HG02588 (cell line): ENCODE measurements around the gene IQCE.
"Not testable (repeated sequence)": the region's sequence is repeated elsewhere in the genome, so short reads cannot be mapped to it uniquely, and the experiment has no call there.

Experiments
- ATAC-seq: cut with Tn5 transposase; IDR thresholded peaks from one replicate; pipeline ENCODE4 v1.9.1; 2021; ENCODE audit warnings: mild to moderate bottlenecking, moderate library complexity; ENCODE audit not compliant: unreplicated experiment

Gene IQCE

DNA sequence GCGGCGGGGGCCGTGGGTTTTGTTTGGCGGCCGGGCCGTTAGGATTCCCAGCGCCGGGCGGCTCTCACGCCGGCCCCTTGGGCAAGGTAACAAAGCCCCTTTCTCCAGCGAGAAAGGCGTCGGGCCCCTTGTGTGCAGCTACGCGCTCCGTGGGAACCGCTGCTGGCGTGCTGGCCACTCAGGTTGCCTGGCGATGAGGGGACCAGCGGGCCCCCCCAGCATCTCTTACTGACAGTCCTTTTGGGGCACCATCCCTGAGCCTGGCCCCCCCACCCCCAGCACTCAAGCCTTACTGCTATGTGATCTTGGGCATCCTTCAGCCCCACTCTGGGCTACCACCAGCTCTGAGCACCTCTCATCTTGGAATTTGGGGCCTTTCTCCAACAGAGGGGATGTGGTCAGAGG, 37.4 kb upstream of the IQCE start:
- ATAC-seq = no peak

DNA sequence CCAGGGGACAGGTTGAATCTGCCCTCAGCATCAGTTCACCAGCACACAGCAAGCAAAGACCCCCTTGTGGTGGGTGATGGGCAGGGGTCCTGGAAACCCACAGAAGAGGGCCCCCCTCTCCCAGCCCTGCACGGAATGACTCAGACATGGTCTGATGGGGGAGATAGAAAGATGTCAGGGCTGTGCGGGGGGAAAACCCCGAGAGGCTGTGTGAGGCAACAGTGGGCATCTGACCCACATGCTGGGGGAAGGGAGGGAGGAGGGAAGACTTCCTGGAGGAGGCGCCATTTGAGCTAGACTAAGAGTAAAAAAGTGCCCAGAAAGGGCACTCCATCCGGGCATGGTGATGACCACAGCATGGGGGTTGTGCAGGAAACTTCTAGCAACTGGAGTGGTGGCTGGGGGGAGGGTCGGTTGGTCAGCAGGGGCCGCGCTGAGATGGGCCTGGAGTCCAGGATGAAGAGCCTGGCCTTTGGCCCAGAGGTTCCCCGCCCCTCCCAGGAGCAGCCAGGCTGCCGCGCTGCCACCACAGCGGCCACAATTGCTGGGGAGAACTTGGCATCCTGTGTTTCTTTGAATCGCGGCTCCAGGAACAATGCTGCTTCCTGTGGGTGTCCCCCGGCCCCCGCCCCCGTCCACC, 36.7 kb upstream of the IQCE start:
- no peak for ATAC-seq

DNA sequence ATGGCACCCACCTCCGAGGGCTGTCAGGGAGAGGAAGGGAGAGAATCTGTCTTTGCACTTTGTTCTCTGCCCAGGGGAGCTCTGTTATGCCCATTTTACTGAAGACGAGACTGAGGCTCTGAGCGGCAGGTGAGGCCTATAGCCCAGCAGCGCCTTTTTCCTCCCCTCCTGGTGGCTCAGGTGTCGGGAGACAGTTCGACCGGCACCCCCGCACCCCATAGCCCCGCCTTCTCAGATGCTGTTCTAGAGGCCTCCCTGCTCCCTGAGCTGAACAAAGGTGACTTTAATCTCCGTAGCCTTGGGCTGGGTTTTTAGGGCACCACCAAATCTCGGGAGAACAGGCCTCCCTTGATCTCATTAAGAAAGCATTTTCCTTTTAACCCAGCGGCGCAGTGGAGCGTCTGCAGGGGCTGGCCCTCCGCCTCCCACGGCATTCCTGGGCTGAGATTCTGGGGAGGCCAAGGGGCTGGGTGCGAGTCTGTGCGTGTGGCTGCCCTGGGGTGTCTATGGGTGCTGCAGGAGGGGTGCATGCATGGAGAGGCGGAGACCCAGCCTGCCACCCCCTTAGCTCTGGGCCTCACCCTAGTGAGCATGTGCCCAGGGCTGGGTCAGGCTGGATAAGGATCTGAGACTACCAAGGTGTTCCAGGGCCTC, 35.9 kb upstream of the IQCE start:
- no peak for ATAC-seq

DNA sequence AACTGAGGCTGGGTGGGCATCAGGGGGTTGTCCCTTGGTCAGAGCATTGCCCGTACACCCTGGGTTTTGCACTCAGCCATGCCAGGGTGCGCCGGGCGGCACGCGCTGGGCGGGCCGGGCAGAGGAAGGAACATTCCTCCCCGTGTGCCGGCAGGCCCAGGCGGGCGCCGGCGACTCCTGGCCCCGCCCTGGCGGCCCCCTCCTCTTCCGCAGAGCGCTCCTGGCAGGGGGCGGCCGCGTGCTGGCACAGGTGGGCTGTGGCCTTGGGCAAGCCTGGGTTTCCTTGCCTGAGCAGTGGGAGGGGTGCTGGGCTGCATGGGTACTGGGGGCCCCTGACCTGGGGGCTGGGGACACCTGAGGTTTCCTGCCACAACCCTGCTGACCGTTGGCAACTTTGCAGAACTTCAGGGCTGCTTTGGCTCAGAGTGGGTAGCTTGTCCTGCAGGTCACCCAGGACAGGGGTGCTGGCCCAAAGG, 35.3 kb upstream of the IQCE start:
- ATAC-seq = no peak

DNA sequence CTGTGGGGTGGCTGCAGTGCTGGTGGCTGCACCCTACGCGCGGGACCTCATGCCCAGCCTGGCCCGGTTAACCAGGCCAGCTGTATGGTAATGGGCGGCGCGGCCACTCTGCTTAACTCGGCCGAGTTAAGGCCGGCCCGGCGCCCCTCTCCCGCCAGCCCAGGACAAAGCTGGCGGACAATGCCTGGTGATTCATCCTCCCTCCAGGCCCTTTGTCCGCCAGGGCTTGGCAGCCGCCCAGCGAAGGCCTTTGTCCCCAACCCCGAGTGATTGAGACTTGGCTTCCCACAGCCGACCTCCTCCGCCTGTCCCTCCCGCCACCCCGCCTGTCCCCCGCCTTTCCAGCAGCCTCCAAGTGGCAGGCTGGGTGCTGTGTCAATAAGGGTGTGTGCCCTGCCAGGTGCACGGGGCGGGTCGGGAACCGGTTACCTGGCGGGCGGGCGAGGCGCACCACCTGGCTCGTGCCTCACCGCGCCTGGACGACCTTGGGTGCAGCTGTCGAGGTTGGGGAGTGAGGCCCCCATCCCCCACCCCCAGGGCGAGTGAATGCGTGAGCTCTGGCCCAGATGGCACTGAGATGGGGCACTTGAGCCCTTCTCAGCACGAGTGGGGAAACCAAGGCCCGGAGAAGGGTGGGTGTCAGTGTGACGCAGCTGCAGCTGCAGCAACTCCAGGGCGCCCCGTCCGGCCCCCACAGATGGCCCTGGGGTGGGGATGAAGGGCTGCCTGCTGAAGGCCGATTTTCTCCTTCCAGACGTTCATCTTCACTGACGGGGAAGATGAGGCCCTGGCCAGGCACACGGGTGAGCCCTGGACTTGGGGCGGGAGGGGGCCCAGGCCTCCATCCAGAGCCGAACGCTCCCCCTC, 34.6 kb upstream of the IQCE start:
- ATAC-seq = no peak

DNA sequence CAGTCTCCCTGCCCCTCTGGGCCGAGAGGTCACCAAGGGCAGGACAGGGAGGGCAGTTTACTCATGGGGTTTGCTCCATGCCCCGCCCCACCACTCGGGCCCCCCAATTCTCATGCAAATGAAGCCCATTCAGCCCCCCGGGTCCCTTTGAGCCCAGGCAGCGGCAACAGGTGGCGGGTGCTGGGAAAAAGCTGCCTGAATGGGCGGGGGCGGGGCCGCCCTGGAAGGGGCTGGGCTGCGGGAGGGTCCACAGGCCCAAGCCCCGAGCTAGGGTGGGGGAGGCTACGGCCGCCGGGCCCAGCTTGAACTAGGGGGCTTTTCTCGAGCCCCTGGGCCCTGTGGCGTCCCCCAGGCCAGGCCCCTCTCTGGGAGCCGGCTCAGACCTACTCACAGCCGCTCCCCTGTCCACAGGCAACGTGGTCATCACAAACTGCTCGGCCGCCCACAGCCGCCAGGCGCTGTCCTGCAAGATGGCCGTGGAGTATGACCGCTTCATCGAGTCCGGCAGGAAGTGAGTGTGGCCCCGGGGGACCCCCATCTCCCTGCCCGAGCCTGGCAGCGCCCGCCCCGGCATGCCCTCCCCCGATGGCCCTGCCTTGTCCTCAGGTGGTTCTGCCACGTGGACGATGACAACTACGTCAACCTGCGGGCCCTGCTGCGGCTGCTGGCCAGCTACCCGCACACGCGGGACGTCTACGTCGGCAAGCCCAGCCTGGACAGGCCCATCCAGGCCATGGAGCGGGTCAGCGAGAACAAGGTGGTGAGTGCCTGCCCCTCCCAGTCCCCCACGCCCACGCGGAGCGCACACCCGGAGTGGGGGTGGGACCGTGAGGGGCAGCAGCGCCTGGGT, 33.7 kb upstream of the IQCE start:
- ATAC-seq = no peak

DNA sequence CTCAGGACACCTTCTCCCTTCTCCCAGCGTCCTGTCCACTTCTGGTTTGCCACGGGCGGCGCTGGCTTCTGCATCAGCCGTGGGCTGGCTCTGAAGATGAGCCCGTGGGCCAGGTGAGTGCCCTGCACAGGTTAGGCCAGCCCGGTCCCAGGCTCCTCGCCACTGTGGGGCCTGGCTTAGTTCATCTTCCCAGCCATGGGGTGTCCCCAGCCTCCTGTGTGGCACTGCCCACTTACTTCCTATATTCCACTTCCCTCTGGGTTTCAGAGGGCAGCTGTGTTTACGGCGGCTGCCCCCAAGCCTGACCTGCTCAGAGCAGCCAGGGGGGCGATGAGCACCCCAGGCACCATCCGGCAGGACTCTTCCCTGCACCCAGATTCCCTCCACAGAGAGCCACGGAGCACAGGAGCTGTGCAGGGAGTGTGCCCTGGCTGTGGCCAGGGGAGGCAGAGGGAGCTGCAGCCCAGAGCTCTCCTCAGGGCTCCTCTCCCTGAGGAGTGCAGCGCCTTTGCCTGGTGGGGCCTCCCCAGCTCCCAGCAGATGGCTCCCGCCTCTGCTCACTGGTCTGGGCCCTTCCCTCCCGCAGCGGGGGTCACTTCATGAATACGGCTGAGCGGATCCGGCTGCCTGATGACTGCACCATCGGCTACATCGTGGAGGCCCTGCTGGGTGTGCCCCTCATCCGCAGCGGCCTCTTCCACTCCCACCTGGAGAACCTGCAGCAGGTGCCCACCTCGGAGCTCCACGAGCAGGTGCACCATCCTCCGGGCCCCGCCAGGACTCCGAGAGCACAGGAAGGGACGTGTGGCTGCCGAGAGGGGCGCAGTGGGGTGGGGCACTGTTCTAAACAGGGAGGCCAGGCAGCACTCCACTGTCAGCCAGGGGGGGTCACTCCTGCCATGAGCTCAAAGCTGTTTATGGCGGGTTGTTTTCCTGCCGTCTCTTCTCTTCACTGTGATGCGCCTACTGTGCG, 32.8 kb upstream of the IQCE start:
- ATAC-seq = no peak

DNA sequence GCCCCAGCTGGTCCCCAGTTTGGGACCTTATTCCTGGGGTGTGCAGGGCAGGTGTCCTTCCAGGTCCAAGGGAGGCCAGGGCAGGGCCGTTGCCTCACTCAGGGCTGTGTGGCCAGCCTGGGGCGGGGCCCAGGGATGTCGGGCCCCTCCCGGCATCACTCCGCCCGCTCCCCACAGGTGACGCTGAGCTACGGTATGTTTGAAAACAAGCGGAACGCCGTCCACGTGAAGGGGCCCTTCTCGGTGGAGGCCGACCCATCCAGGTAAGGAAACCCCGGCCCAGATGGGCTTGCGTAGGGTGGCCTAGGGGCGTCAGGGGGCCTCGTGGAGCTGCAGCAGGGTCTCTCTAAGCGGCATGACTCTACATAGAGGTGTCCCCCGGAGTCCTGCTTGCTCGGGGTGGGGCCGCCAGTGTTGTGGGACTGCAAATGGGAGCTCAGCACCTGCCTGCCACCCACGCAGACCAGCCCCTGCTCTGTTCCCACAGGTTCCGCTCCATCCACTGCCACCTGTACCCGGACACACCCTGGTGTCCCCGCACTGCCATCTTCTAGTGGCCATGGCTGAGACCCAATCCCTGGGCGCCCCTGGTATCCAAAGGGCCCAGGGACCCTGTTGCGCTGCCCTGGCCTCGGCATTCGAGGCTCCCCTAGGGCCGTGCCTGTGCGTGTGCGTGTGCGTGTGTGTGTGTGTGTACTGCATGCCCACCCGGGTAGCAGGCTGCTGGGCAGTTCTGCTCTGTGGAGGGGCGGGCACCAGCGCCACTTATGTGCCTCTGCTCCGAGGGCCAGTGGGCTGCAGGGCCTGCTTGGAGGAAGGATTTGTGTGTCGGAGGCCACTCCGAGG, 31.9 kb upstream of the IQCE start:
- ATAC-seq = no peak

DNA sequence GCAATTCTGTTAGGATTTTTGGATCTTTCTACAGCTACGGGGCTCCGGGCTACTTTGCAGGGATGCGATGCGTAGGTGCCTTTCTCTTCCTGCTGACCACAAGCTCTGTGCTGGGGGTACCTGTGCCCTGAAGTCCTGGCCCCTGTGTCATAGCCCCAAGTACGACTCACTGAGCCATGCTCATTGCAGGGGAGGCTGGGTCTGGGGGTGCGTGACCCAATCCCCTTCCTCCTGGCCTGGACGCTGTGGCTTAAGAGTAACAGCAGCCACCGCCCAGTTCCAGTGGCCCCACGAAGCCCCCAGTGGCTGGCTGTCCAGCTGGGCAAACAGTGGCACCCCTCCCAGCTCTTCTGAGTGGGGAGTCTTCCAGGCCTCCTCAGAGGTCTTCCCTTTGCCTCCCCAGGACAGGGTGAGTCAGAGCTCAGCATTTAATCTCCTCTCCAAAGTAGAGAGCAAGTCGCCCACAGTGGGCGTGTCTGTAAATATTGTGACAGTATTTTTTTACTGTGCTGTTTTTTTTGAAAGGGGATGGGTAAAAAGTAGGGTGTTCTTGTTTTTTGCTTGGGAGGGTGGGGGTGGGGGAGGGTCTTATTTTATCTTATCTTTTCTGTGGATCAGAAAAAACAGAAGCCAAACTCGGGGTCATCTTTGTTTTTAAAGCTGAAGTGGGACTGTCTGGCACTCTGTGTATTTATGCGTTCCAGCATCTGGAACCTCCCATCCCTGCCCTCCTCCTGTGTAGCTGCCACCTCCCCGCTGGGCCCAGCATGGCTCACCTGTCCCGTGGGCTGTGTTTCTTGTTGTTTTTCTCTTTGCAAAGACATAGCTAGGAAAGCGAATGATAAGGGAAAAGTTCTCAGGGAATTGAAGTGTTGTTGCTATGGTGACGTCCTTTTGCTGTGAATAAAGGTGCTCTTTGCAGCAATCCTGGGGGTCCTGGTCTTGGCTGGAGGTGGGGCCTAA, 31.0 kb upstream of the IQCE start:
- ATAC-seq = no peak

DNA sequence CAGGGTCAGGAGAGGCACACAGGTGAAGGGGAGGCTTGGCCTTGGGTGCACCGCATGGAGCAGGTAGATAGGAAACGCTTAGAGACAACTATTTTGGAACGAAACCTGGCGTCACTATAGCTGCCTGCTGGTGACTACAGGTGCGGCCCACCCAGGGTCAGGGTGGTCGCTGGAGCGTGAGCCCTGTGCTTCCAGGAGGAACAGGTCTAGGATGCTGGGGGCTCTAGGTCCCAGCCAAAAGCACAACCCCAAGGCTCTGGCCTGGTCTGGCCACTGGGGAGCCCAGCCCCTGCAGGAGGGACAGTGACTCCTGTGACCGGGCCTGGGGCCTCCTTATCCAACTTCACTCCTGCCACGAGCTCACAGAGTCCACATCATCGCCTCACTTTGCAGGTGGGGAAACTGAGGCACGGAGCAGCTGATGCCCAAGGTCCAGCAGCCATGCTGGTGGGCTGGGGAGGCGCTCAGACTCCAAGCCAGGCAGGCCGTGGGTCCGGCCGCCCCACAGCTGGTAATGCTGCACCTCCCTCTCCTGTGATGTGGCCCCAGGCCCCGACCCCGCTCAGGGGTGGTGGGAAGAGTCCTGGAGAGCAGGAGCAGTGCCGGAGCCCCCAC, 30.2 kb upstream of the IQCE start:
- ATAC-seq = peak; percentile 2

DNA sequence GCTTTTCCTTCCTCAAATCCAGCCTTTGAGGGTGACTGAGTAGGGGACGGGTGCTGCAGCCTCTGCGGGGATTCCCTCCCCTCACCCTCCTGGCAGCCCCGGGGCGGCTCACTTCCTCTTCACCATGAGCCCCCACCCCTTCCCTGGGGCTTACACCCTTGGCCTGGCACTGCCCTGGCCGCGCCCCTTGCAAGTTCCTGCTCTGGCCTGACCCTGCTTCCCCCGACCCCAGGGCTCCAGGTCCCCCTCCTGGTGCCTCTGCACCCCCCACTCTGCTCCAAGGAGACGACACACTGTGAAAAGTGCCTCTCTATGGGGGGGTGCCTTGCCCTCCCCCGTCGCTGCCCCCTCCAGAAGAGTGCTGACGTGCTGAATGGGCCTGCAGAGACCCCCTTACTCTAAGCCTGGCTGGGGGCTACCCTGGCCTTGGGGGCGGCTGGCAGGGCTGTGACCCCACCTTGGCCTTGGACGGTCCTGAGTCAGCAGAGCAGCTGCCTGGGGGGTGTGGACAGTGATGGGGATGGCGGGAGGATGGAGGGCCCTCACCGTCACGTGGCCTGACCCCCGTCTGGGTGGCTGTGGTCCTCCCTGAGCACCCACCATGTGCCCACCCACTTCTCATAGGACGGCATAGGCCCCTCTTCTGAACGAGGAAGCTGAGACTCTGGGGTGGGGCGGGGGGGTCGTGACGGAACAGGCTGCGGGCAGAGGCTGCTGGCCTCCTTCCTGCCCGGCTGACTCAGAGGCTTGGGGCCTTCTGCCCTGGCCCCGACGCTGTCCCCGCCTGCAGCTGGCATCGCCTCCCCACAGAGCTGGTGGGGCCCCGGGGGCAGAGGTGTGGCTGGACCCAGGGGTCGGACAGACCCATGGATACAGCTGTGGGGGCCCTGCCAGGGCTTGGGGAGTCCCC, 29.4 kb upstream of the IQCE start:
- ATAC-seq = peak; percentile 45

DNA sequence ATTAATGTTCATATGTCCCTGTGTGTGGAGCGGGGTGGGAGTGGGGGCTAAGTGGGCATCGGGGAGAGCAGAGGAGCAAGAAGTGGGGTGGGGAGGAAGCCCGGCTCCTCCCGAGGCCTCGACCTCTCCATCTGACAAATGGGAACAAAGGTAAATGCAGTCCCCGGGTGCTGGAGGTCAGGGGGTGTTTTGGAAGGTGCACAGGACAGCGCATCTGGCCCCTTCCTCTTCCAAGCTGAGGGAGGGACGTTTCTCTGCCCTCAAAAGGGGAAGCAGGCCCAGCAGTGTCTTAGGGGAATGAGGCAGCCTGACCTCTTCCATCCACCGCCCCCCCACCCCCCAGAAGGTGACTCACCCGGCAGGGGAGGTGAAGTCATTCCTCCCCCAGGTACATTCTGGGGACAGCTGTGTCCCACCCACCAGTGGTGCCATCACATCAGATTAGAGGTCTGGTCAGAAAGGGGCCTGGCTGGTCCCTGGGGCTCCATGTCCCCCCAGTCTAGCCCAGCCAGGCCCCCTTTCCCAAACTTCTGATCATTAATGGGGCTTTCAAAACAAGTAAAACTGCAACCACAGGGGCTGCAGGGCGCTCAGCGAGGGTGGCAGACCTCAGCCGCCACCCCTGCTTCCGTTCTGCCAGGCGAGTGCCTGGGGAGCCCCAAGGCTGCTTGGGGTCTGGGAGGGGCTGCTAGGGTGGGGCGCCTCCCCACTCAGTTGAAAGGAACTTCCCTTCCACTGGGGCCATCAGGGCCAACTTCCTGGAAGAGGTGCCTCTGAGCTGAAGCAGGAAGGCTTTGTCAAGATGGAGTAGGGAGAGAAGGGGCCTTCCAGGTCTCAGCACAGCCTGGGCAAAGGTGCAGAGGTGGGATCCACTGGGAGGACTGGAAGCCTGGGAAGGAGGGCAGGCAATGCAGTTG, 28.4 kb upstream of the IQCE start:
- ATAC-seq = peak; percentile 37

DNA sequence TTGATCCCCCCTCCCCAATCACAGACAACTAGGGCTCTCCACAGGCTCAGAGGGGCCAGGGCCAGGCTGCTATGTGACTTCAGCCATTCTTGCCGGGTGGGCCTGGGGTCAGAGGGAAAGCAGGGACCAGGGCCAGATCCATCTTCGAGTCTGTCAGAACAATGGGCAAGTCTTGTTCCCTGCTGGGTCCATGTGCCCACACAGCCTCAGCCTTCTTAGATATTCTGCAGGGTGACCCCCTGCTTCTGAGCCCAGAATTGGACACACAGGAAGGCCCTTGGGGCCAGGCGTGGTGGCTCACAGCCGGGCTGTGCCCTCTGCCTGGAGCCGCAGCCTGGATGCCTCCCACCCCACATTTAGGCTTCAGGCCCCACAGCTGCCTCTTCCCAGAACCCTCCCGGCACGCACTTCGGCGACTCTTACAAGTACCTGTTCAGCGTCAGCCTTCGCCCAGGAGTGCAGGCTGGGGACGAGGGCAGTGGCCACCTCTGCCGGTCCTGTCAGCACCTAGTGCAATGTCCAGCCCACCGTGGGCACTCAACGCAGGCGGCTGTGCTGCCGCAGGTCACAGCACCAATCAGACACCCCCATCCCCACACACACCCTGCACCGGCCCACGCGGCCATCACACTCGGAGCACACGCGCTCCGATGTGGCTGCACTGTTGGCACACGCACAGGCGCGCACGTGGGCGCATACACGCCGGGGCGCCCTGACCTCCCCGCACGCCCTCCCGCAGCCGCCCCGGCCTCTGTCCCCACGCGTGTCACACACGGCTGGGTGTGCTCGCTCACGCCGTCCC, 27.6 kb upstream of the IQCE start:
- ATAC-seq = not testable (repeated sequence)

DNA sequence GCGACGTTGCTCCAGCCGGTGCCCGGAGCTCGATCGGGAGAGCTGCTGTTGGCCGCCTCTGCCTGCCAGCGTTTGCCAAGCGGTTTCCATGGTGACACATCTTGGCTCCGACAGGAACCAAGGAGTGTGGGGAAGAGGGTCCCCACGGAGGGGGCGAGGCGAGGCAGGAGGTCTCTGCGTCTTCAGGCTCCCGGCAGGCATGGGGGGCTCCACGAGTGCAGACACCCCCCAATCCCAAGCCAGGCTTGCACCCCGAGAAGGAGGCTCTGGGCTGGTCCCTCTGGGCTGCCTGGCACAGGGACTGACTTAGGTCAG, 27.0 kb upstream of the IQCE start:
- ATAC-seq = not testable (repeated sequence)
